ENCODE measurements around the gene TBX4. TPM values are rescaled to one million over a fixed set of nuclear protein-coding genes. Genes with fewer than 3 reads are reported as not detected.

The TBX4 gene
- total RNA-seq, 1 experiment from 2014 or later: not detected

DNA sequence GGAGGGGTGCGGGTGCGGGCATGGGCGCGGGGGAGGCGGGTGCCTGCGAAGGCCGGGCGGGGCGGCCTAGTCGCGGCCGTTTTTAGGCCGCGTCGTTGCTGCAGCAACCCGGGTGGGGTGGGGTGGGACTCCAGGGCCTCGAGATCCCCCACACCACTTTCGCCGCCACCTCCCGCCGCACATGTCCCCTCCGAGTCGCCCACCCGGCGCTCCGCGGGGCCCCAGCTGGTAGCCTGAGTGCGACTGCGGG, 41.3 kb upstream of the TBX4 start:
- ATAC-seq: no peak
- Histone ChIP-seq H3K36me3 (ENCODE audit: low read depth, low read length) (no peaks in the 10 kb centered on the region), H2AFZ (ENCODE audit: low read length) (peak overlapping the region; percentile 97), H3K4me3 (ENCODE audit: low read length) (peak overlapping the region; percentile 84), H3K9ac (ENCODE audit: low read length) (peak overlapping the region; percentile 82), H3F3A (ENCODE audit: low read length, unreplicated experiment) (no peaks in the 10 kb centered on the region), H3K27ac (ENCODE audit: low read length) (peak overlapping the region; percentile 81), H4K20me1 (ENCODE audit: low read length) (no peaks in the 10 kb centered on the region), H3K9me2 (replicated peaks; ENCODE audit: low read length) (no peaks in the 10 kb centered on the region), H3K4me1 (ENCODE audit: insufficient read depth, low read length) (peaks cover 25% of the 10 kb centered on the region), H3K4me2 (ENCODE audit: low read length) (peak overlapping the region; percentile 96), H3K27me3 (ENCODE audit: low read length) (no peaks in the 10 kb centered on the region), H3K79me2 (ENCODE audit: low read length) (peaks cover 9% of the 10 kb centered on the region), H3K9me3 (ENCODE audit: low read length) (no peaks in the 10 kb centered on the region)
- DNase-seq: no peak
- TF ChIP-seq EZH2 (IDR thresholded peaks at IDR 0.05; ENCODE audit: low read length, unreplicated experiment) (no peak), EZH2phosphoT487 (IDR thresholded peaks at IDR 0.05; ENCODE audit: borderline replicate concordance, low read length) (no peak)
- TF ChIP-seq, protein P1, sequence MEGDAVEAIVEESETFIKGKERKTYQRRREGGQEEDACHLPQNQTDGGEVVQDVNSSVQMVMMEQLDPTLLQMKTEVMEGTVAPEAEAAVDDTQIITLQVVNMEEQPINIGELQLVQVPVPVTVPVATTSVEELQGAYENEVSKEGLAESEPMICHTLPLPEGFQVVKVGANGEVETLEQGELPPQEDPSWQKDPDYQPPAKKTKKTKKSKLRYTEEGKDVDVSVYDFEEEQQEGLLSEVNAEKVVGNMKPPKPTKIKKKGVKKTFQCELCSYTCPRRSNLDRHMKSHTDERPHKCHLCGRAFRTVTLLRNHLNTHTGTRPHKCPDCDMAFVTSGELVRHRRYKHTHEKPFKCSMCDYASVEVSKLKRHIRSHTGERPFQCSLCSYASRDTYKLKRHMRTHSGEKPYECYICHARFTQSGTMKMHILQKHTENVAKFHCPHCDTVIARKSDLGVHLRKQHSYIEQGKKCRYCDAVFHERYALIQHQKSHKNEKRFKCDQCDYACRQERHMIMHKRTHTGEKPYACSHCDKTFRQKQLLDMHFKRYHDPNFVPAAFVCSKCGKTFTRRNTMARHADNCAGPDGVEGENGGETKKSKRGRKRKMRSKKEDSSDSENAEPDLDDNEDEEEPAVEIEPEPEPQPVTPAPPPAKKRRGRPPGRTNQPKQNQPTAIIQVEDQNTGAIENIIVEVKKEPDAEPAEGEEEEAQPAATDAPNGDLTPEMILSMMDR (conservative IDR thresholded peaks at IDR 0.05; ENCODE audit: low read depth, low read length): no peak
- CTCF ChIA-PET: no interaction called here
- BruUV-seq (replicated peaks): no TSS peak
- intact Hi-C loops (cut with micrococcal nuclease): loop anchor here (1.0 to 10.0 kb wide), 4 partner anchors 274 to 691 kb away; no protein-coding TSS in a partner anchor
- POLR2A ChIA-PET (ENCODE audit: unreplicated experiment): no interaction called here

DNA sequence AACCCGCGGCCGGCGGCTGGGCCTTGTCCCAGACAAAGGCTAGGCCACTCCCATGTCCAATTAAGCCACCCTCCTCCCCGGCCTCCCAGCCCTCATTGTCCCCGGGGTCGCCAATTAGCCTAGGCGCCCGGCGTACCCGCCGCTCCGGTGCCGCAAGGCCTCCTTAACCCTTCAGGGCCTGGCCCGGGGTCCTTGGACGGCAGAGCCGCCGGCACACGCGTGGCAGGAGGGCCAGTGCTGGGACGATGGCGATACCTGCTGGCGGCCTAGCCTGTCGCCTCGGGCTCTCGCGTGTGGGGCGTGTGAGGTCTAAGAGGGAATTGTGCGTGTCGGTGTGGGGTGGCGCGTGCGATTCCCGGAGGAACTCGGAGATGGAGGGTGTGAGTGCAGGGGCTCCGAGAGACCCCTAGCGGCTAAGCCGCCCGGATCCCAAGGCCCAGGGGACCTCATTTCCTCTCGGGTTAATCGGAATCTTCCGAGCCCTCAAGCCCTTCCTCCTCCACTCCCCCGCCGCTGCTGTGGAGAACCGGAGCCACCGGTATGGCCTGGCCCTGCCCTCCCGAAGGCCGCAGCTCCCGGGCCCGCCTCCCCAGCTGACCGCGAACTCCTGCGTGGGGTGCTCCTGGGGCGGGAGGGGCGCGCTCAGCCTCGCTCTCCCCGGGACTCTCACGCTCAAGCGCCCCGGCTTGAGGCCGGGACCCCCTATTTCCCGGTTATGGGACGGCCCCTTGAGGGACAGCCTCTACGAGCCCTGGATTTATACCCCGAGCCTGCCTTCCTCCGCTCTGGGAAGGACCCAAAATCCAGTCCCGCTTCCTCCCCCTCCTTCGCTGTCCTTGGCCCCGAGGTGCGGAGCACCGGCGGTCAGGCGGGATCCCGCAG, 40.7 kb upstream of the TBX4 start:
- DNase-seq (peak; percentile 86), ATAC-seq (peak; percentile 50)
- Histone ChIP-seq H3F3A (ENCODE audit: low read length, unreplicated experiment) (no peaks in the 10 kb centered on the region), H3K9me2 (replicated peaks; ENCODE audit: low read length) (no peaks in the 10 kb centered on the region), H3K27ac (ENCODE audit: low read length) (peak overlapping the region; percentile 81), H3K27me3 (ENCODE audit: low read length) (no peaks in the 10 kb centered on the region), H3K4me1 (ENCODE audit: insufficient read depth, low read length) (peaks cover 29% of the 10 kb centered on the region), H3K4me2 (ENCODE audit: low read length) (peak overlapping the region; percentile 96), H2AFZ (ENCODE audit: low read length) (peak overlapping the region; percentile 97), H3K4me3 (ENCODE audit: low read length) (peak overlapping the region; percentile 84), H3K9ac (ENCODE audit: low read length) (peak overlapping the region; percentile 82), H4K20me1 (ENCODE audit: low read length) (no peaks in the 10 kb centered on the region), H3K36me3 (ENCODE audit: low read depth, low read length) (no peaks in the 10 kb centered on the region), H3K79me2 (ENCODE audit: low read length) (peaks cover 9% of the 10 kb centered on the region), H3K9me3 (ENCODE audit: low read length) (no peaks in the 10 kb centered on the region)
- CTCF ChIA-PET: interaction anchor here (0.5 to 2.9 kb wide), 16 partner anchors 12 to 691 kb away, joined by 3 to 47 read pairs (median 5); partner anchors contain the start of gene TBX2
- TSS peak; percentile 69 for BruUV-seq (replicated peaks)
- TF ChIP-seq, protein P1 (conservative IDR thresholded peaks at IDR 0.05; ENCODE audit: low read depth, low read length): peak; percentile 58; the same call in 1 of the 2 replicates
- no peak for TF ChIP-seq EZH2phosphoT487 (IDR thresholded peaks at IDR 0.05; ENCODE audit: borderline replicate concordance, low read length)
- POLR2A ChIA-PET (ENCODE audit: unreplicated experiment): interaction anchor here (0.5 to 0.7 kb wide), 5 partner anchors 52 to 812 kb away, joined by 3 to 6 read pairs (median 3); no protein-coding TSS in a partner anchor
- intact Hi-C loops (cut with micrococcal nuclease): loop anchor here (1.0 to 10.0 kb wide), 9 partner anchors 140 to 691 kb away; no protein-coding TSS in a partner anchor

All from PC-3 (cell line).